ENCODE measurements around the gene PCNT.

Gene PCNT

GRCh38 chr21:46437511-46437910 lies 113.6 kb downstream of the PCNT start:
- Histone ChIP-seq H3K27me3 (ENCODE audit: low read depth, low read length) (no peaks in the 10 kb centered on the region), H4K20me1 (ENCODE audit: insufficient read depth, low read length) (no peaks in the 10 kb centered on the region), H3K36me3 (replicated peaks; ENCODE audit: low read depth, low read length) (peaks cover 11% of the 10 kb centered on the region), H3K27ac (ENCODE audit: low read length) (no peak overlapping the region), H3K9ac (ENCODE audit: low read length) (no peak overlapping the region), H2AFZ (ENCODE audit: low read depth, low read length) (no peak overlapping the region), H3K79me2 (ENCODE audit: low read length) (no peaks in the 10 kb centered on the region), H3K4me2 (ENCODE audit: low read length) (no peak overlapping the region), H3K4me3 (ENCODE audit: low read length) (no peak overlapping the region), H3K9me3 (ENCODE audit: insufficient read depth, low read length) (no peaks in the 10 kb centered on the region), H3K4me1 (ENCODE audit: low read length) (no peaks in the 10 kb centered on the region)
- TF ChIP-seq EZH2phosphoT487 (IDR thresholded peaks at IDR 0.05; ENCODE audit: low read depth) (no peak), CTCF (IDR thresholded peaks at IDR 0.05; ENCODE audit: low read depth, low read length) (no peak)

- no peaks in the 10 kb centered on the region for H3K27me3 ChIP-seq (ENCODE audit: low read depth, low read length)
- no peak overlapping the region for H2AFZ ChIP-seq (ENCODE audit: low read depth, low read length)
- H3K9ac ChIP-seq (ENCODE audit: low read length): no peak overlapping the region
- no peak overlapping the region for H3K4me2 ChIP-seq (ENCODE audit: low read length)
- H3K4me3 ChIP-seq (ENCODE audit: low read length): no peak overlapping the region
- H4K20me1 ChIP-seq (ENCODE audit: insufficient read depth, low read length): no peaks in the 10 kb centered on the region
- no peak for TF ChIP-seq CTCF (IDR thresholded peaks at IDR 0.05; ENCODE audit: low read depth, low read length)
- no peak for TF ChIP-seq EZH2phosphoT487 (IDR thresholded peaks at IDR 0.05; ENCODE audit: low read depth)
- no peaks in the 10 kb centered on the region for H3K79me2 ChIP-seq (ENCODE audit: low read length)
- no peaks in the 10 kb centered on the region for H3K4me1 ChIP-seq (ENCODE audit: low read length)
- H3K9me3 ChIP-seq (ENCODE audit: insufficient read depth, low read length): no peaks in the 10 kb centered on the region
- no peak overlapping the region for H3K27ac ChIP-seq (ENCODE audit: low read length)
- H3K36me3 ChIP-seq (replicated peaks; ENCODE audit: low read depth, low read length): peaks cover 11% of the 10 kb centered on the region
Observed at GRCh38 chr21:46438241-46438640, 114.3 kb downstream of the PCNT start.

- Histone ChIP-seq H3K4me1 (ENCODE audit: low read length) (no peaks in the 10 kb centered on the region), H3K4me3 (ENCODE audit: low read length) (no peak overlapping the region), H3K27ac (ENCODE audit: low read length) (no peak overlapping the region), H2AFZ (ENCODE audit: low read depth, low read length) (no peak overlapping the region), H4K20me1 (ENCODE audit: insufficient read depth, low read length) (no peaks in the 10 kb centered on the region), H3K79me2 (ENCODE audit: low read length) (no peaks in the 10 kb centered on the region), H3K36me3 (replicated peaks; ENCODE audit: low read depth, low read length) (peaks cover 11% of the 10 kb centered on the region), H3K27me3 (ENCODE audit: low read depth, low read length) (no peaks in the 10 kb centered on the region), H3K9ac (ENCODE audit: low read length) (no peak overlapping the region), H3K4me2 (ENCODE audit: low read length) (no peak overlapping the region), H3K9me3 (ENCODE audit: insufficient read depth, low read length) (no peaks in the 10 kb centered on the region)
- TF ChIP-seq CTCF (IDR thresholded peaks at IDR 0.05; ENCODE audit: low read depth, low read length): no peak
- TF ChIP-seq EZH2phosphoT487 (IDR thresholded peaks at IDR 0.05; ENCODE audit: low read depth): no peak
Observed at GRCh38 chr21:46439906-46440305, 116.0 kb downstream of the PCNT start.

GRCh38 chr21:46441331-46441730 lies 117.4 kb downstream of the PCNT start:
- Histone ChIP-seq H4K20me1 (ENCODE audit: insufficient read depth, low read length) (no peaks in the 10 kb centered on the region), H3K79me2 (ENCODE audit: low read length) (no peaks in the 10 kb centered on the region), H3K36me3 (replicated peaks; ENCODE audit: low read depth, low read length) (peaks cover 15% of the 10 kb centered on the region), H3K27me3 (ENCODE audit: low read depth, low read length) (no peaks in the 10 kb centered on the region), H3K9me3 (ENCODE audit: insufficient read depth, low read length) (no peaks in the 10 kb centered on the region), H3K9ac (ENCODE audit: low read length) (no peak overlapping the region), H3K4me1 (ENCODE audit: low read length) (no peaks in the 10 kb centered on the region), H2AFZ (ENCODE audit: low read depth, low read length) (no peak overlapping the region), H3K27ac (ENCODE audit: low read length) (no peak overlapping the region), H3K4me2 (ENCODE audit: low read length) (no peak overlapping the region), H3K4me3 (ENCODE audit: low read length) (no peak overlapping the region)
- TF ChIP-seq CTCF (IDR thresholded peaks at IDR 0.05; ENCODE audit: low read depth, low read length): no peak
- no peak for TF ChIP-seq EZH2phosphoT487 (IDR thresholded peaks at IDR 0.05; ENCODE audit: low read depth)

All from OCI-LY3 (cell line).